Upper lobe of left lung (tissue), 6 donors: ENCODE measurements around the gene PKP1. TPM values are rescaled to one million over a fixed set of nuclear protein-coding genes. Genes with fewer than 3 reads are reported as not detected.

ENCODE experiments used
- ATAC-seq, 2 donors: fragments of 200-7000 bp; cut with Tn5 transposase; one replicate each; pipeline ENCODE4 v1.9.1; 2022; ENCODE audit warnings: mild to moderate bottlenecking in 2 of 2, moderate library complexity in 2 of 2; ENCODE audit not compliant: low FRiP score in 2 of 2
- DNase-seq, 2 donors: peaks; one replicate each; pipeline ENCODE4 v3.0.0-alpha.2; 2019 to 2020
- H3K27ac ChIP-seq, 4 donors: fragments of 200-600 bp; sonication (generic); one replicate each; pipeline ENCODE4 v1.5.1; 2016 to 2019
- H3K27me3 ChIP-seq, 4 donors: fragments of 200-600 bp; sonication (generic); one replicate each; pipeline ENCODE4 v1.5.1; 2017 to 2019
- H3K36me3 ChIP-seq, 4 donors: fragments of 200-600 bp; sonication (generic); one replicate each; pipeline ENCODE4 v1.5.1; 2016 to 2019
- H3K4me1 ChIP-seq, 4 donors: fragments of 200-600 bp; sonication (generic); one replicate each; pipeline ENCODE4 v1.5.1; 2018 to 2019
- H3K4me3 ChIP-seq, 4 donors: fragments of 200-600 bp; sonication (generic); one replicate each; pipeline ENCODE4 v1.5.1; 2017 to 2019; ENCODE audit warnings: mild to moderate bottlenecking in 2 of 4, moderate library complexity in 1 of 4
- H3K9me3 ChIP-seq, 4 donors: fragments of 200-600 bp; sonication (generic); one replicate each; pipeline ENCODE4 v1.5.1; 2018 to 2019
- EP300 ChIP-seq, 4 donors: sonication (generic); formaldehyde crosslinking; IDR thresholded peaks; one replicate each; pipeline ENCODE4 v1.5.1; 2017; ENCODE audit warnings: antibody characterized with exemption in 4 of 4, control low read depth in 2 of 4
- POLR2A ChIP-seq, 4 donors: fragments of 450-650 bp; IDR thresholded peaks; one replicate each; pipeline ENCODE4 v1.5.1; 2016 to 2017; ENCODE audit warnings: antibody characterized with exemption in 4 of 4, mild to moderate bottlenecking in 2 of 4
- POLR2AphosphoS5 ChIP-seq, 2 donors: sonication (generic); formaldehyde crosslinking; IDR thresholded peaks; one replicate each; pipeline ENCODE4 v1.5.1; 2017; ENCODE audit warnings: antibody characterized with exemption in 2 of 2
- WGBS, 2 donors: methylation state at CpG; one replicate each; pipeline ENCODE4 v1.1.5; 2017 to 2018; 5-methylcytosine and 5-hydroxymethylcytosine counted together
- total RNA-seq, 6 donors: library from RNA; depleted of rRNA in 4 of 6; stranded (reverse); fragments of >200 nt in 4 of 6; gene quantifications; one replicate each; pipeline versions ENCODE4 v1.1.0 to v1.2.1, GENCODE V29; 2016 to 2021
- TF ChIP-seq, protein P1 (sequence below), 6 experiments: fragments of 450-650 bp in 4 of 6; fragments of 200-600 bp in 2 of 6; sonication (generic) in 2 of 6; IDR thresholded peaks; one replicate each; pipeline ENCODE4 v1.5.1; 2016 to 2019; ENCODE audit warnings: antibody characterized with exemption in 6 of 6
- donor health status: DM: no; HTN: no; CAD: no; lungs with moderate emphysema.
- donor health status: DM: no; HTN: yes; CAD: no; lungs with severe emphysema.

PKP1 gene
- total RNA-seq, 6 donors from 2014 or later: 0.86 to 4.9 (median 2.5) TPM

- H3K36me3 ChIP-seq: no peaks in the 10 kb centered on the region
- ATAC-seq: no peak
- DNase-seq: no peak
- H3K4me1 ChIP-seq: no peaks in the 10 kb centered on the region
- TF ChIP-seq POLR2AphosphoS5 (IDR thresholded peaks at IDR 0.05) (no peak), EP300 (IDR thresholded peaks at IDR 0.05) (no peak), POLR2A (IDR thresholded peaks at IDR 0.05) (no peak)
- TF ChIP-seq, protein P1, sequence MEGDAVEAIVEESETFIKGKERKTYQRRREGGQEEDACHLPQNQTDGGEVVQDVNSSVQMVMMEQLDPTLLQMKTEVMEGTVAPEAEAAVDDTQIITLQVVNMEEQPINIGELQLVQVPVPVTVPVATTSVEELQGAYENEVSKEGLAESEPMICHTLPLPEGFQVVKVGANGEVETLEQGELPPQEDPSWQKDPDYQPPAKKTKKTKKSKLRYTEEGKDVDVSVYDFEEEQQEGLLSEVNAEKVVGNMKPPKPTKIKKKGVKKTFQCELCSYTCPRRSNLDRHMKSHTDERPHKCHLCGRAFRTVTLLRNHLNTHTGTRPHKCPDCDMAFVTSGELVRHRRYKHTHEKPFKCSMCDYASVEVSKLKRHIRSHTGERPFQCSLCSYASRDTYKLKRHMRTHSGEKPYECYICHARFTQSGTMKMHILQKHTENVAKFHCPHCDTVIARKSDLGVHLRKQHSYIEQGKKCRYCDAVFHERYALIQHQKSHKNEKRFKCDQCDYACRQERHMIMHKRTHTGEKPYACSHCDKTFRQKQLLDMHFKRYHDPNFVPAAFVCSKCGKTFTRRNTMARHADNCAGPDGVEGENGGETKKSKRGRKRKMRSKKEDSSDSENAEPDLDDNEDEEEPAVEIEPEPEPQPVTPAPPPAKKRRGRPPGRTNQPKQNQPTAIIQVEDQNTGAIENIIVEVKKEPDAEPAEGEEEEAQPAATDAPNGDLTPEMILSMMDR (IDR thresholded peaks at IDR 0.05): no peak
- H3K27ac ChIP-seq: no peak overlapping the region
- no peak overlapping the region for H3K4me3 ChIP-seq
- no peaks in the 10 kb centered on the region for H3K9me3 ChIP-seq
- H3K27me3 ChIP-seq: no peaks in the 10 kb centered on the region
- 86 to 89% methylated on average over 12 of the region's 12 CpGs for WGBS, 2 donors
Measured at GRCh38 chr1:201320168-201320788, 37.0 kb downstream of the PKP1 start.

GRCh38 chr1:201321826-201322390, 38.6 kb downstream of the PKP1 start:
- WGBS, 2 donors: 87 to 95% methylated on average over 10 to 15 of the region's 15 CpGs
- H3K27ac ChIP-seq: no peak overlapping the region
- H3K4me3 ChIP-seq: no peak overlapping the region
- TF ChIP-seq POLR2AphosphoS5 (IDR thresholded peaks at IDR 0.05) (no peak), POLR2A (IDR thresholded peaks at IDR 0.05) (no peak), EP300 (IDR thresholded peaks at IDR 0.05) (no peak)
- TF ChIP-seq, protein P1 (IDR thresholded peaks at IDR 0.05): no peak
- no peaks in the 10 kb centered on the region for H3K4me1 ChIP-seq
- no peak for DNase-seq
- H3K36me3 ChIP-seq: no peaks in the 10 kb centered on the region
- no peak for ATAC-seq
- H3K9me3 ChIP-seq: no peaks in the 10 kb centered on the region
- H3K27me3 ChIP-seq: no peaks in the 10 kb centered on the region

GRCh38 chr1:201322653-201323510, 39.6 kb downstream of the PKP1 start:
- no peak overlapping the region for H3K4me3 ChIP-seq
- TF ChIP-seq, protein P1 (IDR thresholded peaks at IDR 0.05): no peak
- no peak for TF ChIP-seq POLR2A (IDR thresholded peaks at IDR 0.05)
- no peak for TF ChIP-seq POLR2AphosphoS5 (IDR thresholded peaks at IDR 0.05)
- no peak for TF ChIP-seq EP300 (IDR thresholded peaks at IDR 0.05)
- ATAC-seq: no peak
- no peaks in the 10 kb centered on the region for H3K36me3 ChIP-seq
- H3K4me1 ChIP-seq: no peaks in the 10 kb centered on the region
- no peak overlapping the region for H3K27ac ChIP-seq
- no peaks in the 10 kb centered on the region for H3K9me3 ChIP-seq
- no peak for DNase-seq
- no peaks in the 10 kb centered on the region for H3K27me3 ChIP-seq
- 91% methylated on average over 6 to 12 of the region's 12 CpGs for WGBS, 2 donors

DNA sequence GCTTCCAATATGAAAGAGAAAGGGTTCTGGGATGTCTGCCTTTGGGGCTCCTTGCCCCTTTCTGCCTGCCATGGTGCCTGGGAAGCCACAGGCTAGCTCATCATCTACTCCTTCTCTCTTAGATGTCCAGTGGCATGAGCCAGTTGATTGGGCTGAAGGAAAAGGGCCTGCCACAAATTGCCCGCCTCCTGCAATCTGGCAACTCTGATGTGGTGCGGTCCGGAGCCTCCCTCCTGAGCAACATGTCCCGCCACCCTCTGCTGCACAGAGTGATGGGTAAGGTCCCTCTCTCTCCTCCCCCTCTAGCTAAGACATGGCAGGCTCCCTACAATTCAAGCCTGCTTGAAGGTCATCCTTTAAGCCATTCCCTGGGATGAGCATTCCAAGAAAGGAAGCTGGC, 41.0 kb downstream of the PKP1 start:
- no peak for DNase-seq
- Histone ChIP-seq H3K4me1 (peaks cover 0 to 6% (median under 1%) of the 10 kb centered on the region in 4 donors), H3K27ac (no peak overlapping the region), H3K27me3 (no peaks in the 10 kb centered on the region), H3K9me3 (no peaks in the 10 kb centered on the region), H3K36me3 (no peaks in the 10 kb centered on the region), H3K4me3 (no peak overlapping the region)
- WGBS, 2 donors: 93 to 100% methylated on average over 4 of the region's 4 CpGs
- TF ChIP-seq EP300 (IDR thresholded peaks at IDR 0.05) (no peak), POLR2AphosphoS5 (IDR thresholded peaks at IDR 0.05) (no peak), POLR2A (IDR thresholded peaks at IDR 0.05) (no peak)
- TF ChIP-seq, protein P1 (IDR thresholded peaks at IDR 0.05): no peak
- ATAC-seq: no peak
